Activated CD4-positive, alpha-beta T cell treated with anti-CD3 and anti-CD28 coated beads, Interleukin-2, amount 50 U/mL, for 16 hours (primary cell): ENCODE results near the gene FRMD4A.

Source experiments
- DNase-seq: peaks from one replicate; pipeline ENCODE4 v3.0.0-alpha.2; 2020

Gene FRMD4A

DNA sequence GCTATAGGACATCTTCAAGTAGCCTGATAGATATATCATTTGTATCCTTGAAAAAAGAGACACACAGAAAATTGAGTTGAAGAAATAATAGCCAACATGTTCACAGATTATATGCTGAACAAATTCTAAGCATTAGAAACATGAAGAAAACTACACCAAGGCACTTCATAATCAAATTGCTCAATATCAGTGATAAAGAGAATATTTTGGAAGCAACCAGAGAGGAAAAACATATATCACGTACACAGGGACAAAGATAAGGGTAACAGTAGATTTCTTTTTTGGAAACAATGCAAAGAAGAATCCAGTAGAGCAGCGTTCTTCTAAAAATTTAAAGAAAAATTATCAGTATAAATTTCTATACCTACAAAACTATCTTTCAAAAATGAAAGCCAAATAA lies 6.0 kb upstream of the FRMD4A start:
- DNase-seq = no peak

DNA sequence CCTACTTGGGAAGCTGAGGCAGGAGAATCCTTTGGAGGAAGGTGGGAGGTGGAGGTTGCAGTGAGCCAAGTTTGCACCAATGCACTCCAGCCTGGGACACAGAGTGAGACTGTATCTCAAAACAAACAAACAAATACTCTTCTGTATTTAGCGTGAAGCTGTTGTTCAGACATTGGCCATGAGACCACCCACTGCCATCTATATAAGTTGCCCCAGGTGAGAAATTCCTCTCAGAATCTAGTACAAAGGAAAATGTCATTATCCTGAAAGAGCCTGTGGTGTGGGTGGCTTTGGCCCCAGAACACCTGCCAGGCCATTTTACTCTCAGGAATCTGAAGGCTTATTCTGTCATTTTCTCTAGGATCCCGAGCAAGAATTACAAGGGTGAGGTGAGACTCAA lies 4.0 kb upstream of the FRMD4A start:
- no peak for DNase-seq

DNA sequence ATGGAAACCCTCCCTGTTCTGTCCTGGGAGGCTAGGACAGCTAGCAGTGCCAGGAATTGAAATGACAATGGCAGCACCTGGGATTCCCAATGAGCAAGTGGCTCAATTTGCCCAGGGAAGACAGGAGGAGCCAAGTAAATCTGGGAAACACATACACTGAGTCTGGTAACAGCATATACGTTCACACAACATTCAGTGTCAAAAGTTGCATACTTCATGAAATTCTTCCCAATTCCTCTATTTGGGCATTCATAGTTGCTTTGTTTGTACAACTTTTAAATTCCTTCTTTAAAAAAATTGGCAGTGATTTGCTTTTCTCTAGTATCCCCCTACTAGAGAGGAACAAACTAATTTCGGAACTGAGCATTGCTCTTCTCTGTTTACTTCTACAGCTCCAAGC lies 2.9 kb upstream of the FRMD4A start:
- DNase-seq = no peak

DNA sequence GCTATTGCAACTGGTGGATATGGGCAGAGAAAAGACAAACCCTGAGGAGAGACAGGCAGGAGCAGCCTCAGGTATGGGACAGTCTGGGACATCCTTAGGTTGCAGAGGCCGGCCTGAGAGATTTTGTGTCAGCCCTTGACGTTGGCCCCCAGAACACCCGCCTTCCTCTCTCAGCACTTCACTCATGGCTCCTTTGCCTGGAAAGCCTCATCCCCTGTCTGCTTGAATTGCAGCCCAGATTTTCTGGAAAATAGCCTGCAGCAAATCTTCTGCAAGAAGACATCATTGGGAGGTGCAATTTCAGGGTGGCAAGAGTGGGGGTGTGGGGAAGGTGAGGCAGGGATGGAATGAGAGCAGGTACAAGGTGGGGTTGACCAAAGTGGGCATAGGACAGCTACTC lies 2.2 kb upstream of the FRMD4A start:
- no peak for DNase-seq

DNA sequence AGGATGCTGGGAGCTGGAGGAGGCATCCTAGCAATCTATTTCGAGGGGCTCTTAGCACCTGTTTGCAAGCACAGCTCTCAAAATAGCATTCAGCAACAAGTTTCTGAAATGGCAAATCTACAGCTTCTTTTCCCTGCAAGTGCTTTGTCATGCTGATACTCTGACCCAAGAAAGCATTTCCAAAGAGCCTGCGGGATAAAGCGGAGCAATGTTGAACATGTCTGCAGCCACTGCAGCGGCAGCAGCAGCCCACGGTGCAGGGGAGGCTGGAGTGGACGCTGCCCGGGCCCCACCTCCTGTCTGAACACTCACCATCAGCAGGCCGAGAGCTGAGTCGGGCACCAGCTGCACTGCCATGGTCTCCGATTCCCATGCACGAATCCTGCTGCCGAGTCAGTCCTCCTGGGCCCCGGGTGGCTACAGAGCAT lies 964 bp downstream of the FRMD4A start:
- DNase-seq = no peak

DNA sequence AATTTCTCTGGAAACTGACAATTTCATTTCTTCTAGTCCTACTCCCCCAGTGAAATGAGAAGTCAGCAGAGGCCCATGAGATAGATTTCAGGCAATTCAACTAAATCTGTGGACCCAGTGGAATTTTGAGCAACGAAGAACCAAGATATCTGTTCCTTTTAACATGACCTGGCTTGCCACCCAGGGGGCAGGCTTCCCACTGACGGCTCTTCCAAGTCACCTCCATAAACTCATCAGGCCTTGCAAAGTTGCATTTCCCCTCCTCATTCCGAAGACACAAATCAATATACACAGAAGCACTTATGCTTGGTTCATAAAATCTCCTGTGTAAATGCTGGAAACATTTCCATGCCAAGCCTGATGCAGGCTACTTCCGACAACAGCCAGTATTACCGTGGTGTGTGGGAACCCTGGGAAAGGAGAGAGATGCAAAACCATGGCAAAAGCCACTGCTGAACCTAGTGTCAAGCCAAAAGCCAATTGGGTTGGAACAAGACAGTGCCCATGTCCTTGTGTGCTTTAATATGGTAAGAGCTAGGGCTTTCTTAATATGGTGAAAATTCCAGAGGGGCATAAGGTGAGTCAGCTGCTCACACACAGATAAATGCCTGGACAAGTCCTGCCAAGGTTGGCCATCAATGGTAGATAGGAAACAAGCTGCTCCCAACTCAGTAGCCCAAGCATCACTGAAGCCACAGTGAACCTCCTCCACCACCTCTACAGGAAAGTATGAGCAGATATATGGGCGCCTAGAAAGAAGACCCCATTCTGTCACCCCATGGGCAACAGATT lies 1.6 kb downstream of the FRMD4A start:
- DNase-seq = no peak

DNA sequence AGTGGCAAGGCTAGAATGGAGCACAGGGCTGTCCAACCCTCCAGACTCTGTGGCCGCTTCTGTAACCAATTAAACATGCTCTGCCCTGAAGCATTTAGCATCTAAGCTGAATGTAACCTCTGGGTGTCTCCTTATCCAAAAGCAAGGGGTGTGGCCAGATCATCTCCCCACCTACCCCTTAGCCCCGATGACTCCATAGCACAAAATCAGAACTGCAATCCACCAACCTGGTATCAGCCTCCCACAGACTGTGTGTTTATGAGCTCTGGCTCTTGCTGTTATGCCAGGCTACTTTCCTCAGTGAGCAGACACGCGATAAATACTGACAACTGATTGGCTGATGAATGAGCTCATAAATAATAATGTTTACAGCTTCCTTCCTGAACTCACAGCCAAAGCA lies 3.2 kb downstream of the FRMD4A start:
- DNase-seq = no peak

DNA sequence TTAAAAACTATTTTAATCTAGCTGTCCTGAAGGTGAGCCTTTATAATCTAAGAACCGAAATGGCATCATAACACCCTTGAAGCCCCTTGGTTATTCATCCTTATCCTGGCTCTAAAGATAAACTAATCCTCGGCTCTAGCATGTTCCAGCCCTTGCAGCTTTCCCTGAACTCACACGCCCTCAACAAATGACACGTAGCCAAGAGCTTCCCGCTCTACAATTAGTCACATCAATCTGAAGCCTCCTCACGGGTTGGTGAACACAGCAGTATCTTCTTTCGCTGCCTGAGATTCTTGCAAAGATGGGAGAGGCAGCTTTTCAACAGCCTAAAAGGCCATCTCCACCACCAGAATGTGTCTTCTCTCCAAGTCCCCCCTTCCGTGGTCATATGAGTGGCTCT lies 4.1 kb downstream of the FRMD4A start:
- DNase-seq = no peak

DNA sequence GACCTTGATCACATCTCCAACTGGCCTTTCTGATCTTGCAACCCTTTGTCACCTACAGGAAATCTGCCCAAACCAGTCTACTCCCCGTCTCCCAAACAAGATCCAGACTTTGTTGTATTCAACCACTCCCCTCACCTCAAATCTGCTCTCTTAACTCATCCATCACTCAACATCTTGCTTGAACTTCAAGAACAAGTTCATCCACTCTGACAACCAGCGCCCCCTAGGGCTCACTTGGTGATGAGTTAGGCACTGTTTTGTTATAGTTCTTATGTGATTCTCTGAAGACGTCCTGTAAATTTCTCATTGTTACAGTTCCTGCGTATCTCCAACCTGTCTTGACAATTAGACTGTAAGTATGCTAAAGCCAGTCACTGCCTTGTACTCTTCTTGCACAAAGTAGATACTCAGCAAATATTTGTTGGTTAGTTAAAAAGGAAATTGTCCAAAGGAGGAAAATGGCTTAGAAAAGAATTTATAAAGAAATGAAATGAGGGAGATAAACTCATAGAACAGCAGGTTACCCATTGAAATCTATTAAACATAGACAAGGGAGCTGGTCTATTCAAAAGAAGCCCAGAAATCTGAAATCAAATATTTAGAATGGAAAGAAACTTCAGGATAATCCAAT lies 5.3 kb downstream of the FRMD4A start:
- peak; percentile 49 for DNase-seq

DNA sequence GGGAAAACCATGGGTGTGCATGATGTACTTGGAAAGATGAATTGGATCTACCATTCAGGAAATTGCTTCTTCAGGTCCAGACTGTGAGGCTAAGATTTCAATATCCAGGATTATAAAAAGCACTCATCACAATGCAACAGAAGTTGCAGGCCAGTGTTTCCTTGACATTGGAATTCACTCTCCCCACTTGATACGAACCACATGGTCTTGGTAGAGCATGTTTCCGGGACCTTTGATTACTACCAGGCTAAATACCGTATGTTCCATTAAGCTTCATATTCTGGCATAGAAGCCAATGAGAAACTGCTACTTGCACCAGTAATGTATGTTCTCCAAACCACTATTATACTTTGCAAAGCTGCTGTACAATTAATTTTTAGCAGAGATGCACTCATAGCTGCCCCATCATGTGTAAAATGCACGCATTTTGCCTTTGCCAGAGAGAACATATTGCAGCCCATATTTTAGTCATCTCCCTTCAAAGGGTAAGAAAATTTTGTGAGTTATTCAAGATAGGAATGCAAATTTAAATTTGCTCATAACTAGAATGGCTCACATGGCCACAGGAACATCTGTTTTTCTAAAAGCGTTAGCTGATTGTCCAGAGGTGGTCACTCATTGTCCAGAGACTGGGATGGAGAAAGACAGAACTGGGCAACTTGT lies 8.1 kb downstream of the FRMD4A start:
- no peak for DNase-seq

DNA sequence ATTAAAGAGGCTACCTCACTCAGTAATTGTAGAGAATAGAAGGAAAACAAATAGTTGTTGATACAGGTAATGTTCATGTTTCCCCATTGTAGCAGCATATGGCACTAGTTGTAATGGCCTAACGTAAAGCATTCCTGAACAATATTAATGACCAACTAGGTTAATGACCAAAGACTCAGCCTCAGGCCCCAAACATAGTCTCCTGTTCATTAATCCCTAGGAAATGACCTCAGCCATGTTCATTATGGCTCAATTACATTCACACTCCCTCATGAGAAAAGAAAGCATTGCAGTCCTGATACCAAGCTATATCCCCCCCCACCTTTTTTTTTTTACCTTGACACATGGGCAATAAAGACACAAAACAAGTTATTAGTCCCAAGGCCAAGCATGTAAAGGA lies 12.7 kb downstream of the FRMD4A start:
- no peak for DNase-seq

DNA sequence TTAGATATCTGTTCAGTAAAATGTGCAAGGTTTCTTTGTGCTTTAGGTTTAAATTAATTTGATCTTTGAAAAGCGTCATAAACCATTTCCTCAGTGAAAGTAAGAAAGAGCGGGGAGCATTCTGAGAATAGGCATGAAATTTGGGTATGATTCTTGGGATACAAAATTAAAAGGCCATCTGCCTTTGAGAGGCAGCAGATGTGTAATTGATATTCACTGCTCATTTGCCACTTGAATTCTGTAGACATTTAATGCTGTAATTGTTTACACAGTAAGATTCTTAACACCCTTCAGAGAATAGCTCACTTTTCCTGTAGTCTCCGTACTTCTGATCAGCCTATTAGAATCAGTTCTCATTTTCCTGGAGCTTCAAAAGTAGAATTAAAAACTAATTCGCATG lies 18.7 kb downstream of the FRMD4A start:
- no peak for DNase-seq

DNA sequence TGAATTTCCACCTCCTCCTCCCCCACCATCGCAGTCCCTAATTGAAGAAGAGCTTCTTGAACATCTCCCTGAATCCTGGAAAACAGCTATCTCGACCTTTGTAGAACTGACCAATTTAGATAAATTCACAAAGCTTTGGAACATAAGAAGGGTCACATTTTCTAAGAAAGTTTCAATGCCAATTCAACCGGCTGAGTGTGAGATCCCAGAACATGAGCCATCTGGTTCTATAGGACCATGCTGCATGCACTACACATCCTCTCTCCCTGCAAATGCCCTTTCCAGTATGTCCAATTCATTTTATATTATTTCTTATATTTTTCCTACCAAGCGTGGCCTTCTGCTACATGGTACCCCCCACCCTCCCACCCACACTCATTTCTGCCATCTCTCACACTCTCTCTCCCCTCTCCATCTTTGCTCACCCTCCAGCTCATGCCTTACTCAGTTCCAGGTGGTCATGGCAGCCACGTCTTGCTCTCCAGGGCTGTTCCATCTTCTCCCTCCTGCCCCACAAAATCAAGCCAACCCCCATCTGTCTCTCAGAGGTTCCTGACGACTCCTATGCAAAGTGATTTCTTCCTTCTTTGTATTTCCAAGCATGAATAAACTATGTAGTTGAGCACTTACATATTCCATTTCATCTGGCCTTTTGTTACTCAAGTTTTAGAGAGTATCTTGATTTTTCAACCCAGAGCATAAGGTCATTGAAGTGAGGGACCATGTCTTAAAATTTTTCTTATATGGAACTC lies 19.3 kb downstream of the FRMD4A start:
- no peak for DNase-seq

DNA sequence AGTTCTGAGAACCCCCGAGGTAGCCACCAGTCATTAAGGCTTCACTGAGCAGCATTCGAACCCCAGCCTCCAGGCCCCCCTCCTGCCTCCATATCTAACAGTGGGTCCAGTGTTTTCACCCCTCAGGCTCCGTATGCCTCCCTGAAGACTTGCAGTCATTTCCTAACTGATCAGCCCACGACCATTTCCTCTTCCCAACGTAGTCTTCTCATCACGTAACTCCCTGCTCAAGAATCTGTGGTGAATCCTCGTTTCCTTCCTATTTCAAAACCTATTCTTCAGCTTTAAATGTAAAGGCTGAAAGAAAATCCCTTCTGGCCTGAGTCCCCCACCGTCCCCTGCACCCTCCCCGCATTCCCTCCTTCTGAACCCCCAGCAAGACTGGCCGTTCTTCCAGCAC lies 21.1 kb downstream of the FRMD4A start:
- DNase-seq = no peak

DNA sequence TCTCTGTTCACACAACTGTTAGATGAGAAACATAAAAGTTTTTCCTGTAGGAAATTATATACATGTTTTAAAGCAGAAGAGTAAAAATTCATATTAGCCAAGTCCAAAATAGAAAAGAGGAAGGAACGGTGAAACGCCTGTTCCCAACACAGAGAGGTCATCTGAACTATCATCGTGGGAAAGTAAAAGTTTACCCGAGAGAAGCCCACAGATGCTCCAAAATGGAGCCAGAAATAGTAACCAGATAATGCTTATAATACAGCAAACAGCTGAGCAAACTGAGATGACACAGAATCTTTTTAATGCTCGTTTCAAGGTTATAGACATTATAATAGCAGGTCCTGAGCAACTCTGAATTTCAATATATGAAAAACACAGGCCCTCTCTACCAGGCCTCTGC lies 24.5 kb downstream of the FRMD4A start:
- DNase-seq = no peak

DNA sequence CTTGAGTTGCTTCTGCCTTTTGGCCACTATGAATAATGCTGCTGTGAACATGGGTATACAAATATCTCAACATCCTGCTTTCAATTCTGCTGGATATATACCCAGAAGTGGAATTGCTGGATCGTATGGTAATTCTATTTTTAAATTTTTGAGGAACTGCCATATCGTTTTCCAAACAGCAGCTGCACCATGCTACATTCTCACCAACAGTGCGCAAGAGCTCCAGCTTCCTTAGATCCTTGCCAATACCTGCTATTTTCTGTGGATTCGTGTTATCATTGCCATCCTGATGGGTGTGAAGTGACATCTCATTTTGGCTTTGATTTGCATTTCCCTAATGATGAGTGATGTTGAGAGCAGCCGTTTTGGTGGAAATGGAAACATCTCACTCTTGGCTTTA lies 26.7 kb downstream of the FRMD4A start:
- DNase-seq = no peak

DNA sequence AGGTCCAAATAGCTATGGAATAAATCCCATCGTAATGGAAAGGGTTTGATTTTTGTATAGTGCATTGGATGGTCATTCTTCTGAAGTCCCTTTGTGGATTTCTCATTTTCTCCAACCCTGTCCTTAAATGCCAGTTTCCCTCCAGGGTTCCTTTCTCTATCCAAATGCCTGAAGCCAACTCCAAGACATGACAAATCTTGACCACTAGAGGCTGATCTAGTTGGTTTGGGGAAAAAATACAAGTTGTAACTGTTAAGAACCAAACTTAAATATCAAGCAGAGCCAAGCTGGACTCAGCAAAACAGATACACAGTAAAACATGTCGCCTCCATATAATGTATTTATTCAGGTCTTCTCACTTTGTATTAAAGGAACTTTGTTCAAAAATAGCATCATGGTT lies 28.7 kb downstream of the FRMD4A start:
- DNase-seq = no peak

DNA sequence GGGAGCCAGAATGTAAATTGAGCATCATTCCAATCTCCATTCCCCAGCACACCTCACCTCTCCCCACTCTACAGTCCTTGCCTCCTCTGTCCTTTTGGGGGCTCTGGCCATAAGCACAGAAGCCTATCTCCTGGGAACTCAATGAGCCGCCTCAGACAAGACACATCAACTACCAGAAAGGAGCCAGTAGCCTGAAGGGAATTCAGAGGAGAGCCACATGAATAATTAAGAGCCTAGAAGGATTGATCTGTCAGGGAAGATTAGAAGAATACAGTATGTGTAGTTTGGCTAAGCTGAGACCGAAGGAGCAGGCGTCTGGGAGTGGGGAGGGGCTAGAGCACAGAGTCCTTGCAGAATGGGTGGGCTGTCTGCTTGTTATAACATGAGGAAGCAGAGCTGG lies 31.2 kb downstream of the FRMD4A start:
- no peak for DNase-seq

DNA sequence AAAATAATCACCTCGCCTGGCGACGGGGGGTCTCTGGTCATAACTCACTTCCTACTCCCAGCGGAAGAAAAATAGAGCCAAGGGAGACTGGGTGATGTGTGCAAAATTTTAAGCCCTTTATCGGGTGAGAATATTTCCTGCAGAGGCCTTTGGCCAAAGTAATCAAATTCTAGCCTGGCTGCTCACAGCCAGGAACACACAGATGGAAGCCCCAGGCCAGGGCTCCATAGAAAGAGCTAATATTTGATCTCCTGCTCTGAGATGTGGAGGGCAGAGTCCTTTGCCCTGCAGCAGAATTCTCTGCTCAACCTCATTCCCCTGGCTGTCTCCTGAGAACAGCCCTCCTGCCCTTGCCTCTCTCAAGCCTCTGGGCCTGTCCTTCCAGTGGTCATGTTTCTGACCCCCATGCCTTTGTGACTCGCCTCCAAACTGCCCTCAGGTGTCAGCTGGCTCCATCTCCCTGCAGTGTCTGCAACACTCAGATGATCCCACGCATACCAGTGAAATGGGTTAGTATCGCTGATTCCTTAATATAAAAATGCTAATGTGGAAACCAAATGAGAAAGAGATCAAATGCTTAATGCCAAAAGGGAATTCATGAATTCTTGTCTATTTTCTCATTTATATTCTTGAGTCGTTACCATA lies 34.5 kb downstream of the FRMD4A start:
- no peak for DNase-seq

DNA sequence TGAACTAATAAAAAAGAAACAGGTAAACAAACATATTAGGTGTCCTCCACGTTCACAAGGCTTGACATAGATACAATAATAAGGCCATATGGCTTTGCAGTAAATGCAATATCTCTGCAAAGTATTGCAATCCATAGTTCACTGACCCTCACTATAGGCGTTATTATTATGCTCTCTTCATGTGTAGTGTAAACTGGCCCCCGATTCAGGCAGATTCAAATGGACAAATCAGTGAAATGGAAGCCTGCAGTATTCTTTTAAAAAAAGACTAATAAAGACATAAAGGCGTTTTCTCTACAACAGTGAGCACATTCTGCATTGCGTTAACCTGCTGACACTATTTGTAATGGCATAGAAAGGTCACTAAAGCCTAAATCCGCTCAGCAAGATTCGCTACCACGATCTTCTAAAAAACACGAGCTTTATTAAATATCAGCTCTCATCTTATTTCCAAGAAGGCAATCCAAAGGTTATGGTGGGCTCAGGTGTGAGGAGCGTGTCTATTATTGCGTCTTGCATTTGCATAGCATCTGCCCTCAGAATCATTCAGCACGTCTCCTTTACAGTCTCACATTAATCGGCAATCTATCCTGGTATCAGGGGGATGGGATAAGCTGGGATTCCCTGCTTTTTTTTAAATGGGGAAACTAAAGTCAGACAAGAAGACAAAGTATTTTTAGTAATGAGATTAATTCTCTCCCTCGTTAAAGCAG lies 36.2 kb downstream of the FRMD4A start:
- DNase-seq = no peak

DNA sequence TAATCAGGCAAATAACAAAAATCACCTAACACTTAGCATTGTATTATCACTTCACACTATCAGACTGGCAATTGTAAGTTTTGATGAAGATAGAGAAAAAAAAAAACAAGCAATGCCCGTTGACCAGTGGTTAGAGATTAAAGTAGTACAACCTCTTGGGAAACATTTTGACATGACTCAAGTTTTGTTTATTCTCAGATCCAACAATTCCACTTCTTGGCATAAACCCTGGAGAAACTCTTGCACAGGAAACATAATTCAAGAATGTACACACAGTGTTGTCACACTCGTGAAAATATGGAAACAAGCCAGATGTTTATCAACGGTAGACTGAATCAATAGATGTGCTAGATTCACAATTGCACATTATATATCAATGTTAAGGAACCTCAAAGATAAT lies 37.2 kb downstream of the FRMD4A start:
- no peak for DNase-seq

DNA sequence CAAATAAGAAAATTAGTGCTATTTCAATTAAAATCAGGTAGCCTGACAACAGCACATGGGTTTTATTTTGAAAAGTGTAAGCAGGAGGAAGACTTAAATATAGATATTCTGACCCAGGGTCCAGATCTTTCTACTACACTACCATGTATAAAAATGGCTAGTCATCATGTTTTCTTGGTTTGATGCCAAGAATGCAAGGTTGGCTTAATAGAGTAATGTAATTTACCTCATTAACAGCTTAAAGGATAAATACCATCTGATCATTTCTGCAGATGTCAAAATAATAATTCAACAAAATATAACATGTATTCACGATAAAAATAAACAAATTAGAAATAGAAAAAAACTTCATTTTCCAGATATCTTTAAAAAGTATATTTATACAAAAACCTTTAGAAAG lies 39.4 kb downstream of the FRMD4A start:
- DNase-seq = no peak
